HEK293T (cell line): ENCODE measurements around the gene FSD1L.

ENCODE experiments used
- CTCF ChIA-PET: fragments of 350-600 bp; formaldehyde crosslinking; extraction: SDS; loops from one replicate; lab custom pipeline; 2021; ENCODE audit warnings: antibody characterized with exemption, inconsistent platforms; lab: Yijun Ruan, JAX
- POLR2A ChIA-PET: fragments of 350-600 bp; formaldehyde crosslinking; extraction: SDS; loops from one replicate; lab custom pipeline; 2020; ENCODE audit warnings: antibody characterized with exemption, inconsistent platforms; lab: Yijun Ruan, JAX
- DNase-seq: peaks from one replicate; pipeline ENCODE4 v3.0.0; 2012; ENCODE audit warnings: mixed read lengths; ENCODE audit errors: extremely low spot score
- ARNT ChIP-seq: fragments of 450-650 bp; IDR thresholded peaks from 2 replicates; pipeline ENCODE4 v1.6.1; 2017; ENCODE audit warnings: mild to moderate bottlenecking
- BHLHE40 ChIP-seq: fragments of 450-650 bp; IDR thresholded peaks from 2 replicates; pipeline ENCODE4 v1.6.1; 2016; ENCODE audit warnings: mild to moderate bottlenecking, moderate library complexity, borderline replicate concordance
- CTBP1 ChIP-seq: fragments of 450-650 bp; IDR thresholded peaks from 2 replicates; pipeline ENCODE4 v1.6.1; 2016; ENCODE audit warnings: borderline replicate concordance
- ELF4 ChIP-seq: fragments of 450-650 bp; IDR thresholded peaks from 2 replicates; pipeline ENCODE4 v1.6.1; 2017; ENCODE audit warnings: antibody characterized with exemption
- FOXA1 ChIP-seq: fragments of 450-650 bp; IDR thresholded peaks from 2 replicates; pipeline ENCODE4 v1.6.1; 2016; ENCODE audit warnings: mild to moderate bottlenecking
- FOXK2 ChIP-seq: fragments of 450-650 bp; IDR thresholded peaks from 2 replicates; pipeline ENCODE4 v1.6.1; 2016; ENCODE audit warnings: mild to moderate bottlenecking
- FOXM1 ChIP-seq: fragments of 450-650 bp; IDR thresholded peaks from 2 replicates; pipeline ENCODE4 v1.6.1; 2017; ENCODE audit warnings: mild to moderate bottlenecking, borderline replicate concordance
- HDGF ChIP-seq: fragments of 450-650 bp; IDR thresholded peaks from 2 replicates; pipeline ENCODE4 v1.6.1; 2017; ENCODE audit warnings: antibody characterized with exemption, borderline replicate concordance
- L3MBTL2 ChIP-seq: fragments of 450-650 bp; conservative IDR thresholded peaks from 2 replicates; pipeline ENCODE4 v1.6.1; 2016; ENCODE audit warnings: mild to moderate bottlenecking
- LEF1 ChIP-seq: fragments of 450-650 bp; IDR thresholded peaks from 2 replicates; pipeline ENCODE4 v1.6.1; 2017; ENCODE audit warnings: mild to moderate bottlenecking, borderline replicate concordance
- NFRKB ChIP-seq: fragments of 450-650 bp; IDR thresholded peaks from 2 replicates; pipeline ENCODE4 v1.6.1; 2016; ENCODE audit warnings: mild to moderate bottlenecking, moderate library complexity
- SP1 ChIP-seq: fragments of 450-650 bp; IDR thresholded peaks from 2 replicates; pipeline ENCODE4 v1.6.1; 2017
- SUZ12 ChIP-seq: fragments of 450-650 bp; IDR thresholded peaks from 2 replicates; pipeline ENCODE4 v1.6.1; 2016; ENCODE audit warnings: mild to moderate bottlenecking
- TARDBP ChIP-seq: fragments of 450-650 bp; IDR thresholded peaks from 2 replicates; pipeline ENCODE4 v1.6.1; 2016
- ZNF384 ChIP-seq: fragments of 450-650 bp; IDR thresholded peaks from 2 replicates; pipeline ENCODE4 v1.6.1; 2016
- TF ChIP-seq, protein P1 (sequence below): fragments of 450-650 bp; IDR thresholded peaks from 2 replicates; pipeline ENCODE4 v1.6.1; 2016

Gene FSD1L

DNA sequence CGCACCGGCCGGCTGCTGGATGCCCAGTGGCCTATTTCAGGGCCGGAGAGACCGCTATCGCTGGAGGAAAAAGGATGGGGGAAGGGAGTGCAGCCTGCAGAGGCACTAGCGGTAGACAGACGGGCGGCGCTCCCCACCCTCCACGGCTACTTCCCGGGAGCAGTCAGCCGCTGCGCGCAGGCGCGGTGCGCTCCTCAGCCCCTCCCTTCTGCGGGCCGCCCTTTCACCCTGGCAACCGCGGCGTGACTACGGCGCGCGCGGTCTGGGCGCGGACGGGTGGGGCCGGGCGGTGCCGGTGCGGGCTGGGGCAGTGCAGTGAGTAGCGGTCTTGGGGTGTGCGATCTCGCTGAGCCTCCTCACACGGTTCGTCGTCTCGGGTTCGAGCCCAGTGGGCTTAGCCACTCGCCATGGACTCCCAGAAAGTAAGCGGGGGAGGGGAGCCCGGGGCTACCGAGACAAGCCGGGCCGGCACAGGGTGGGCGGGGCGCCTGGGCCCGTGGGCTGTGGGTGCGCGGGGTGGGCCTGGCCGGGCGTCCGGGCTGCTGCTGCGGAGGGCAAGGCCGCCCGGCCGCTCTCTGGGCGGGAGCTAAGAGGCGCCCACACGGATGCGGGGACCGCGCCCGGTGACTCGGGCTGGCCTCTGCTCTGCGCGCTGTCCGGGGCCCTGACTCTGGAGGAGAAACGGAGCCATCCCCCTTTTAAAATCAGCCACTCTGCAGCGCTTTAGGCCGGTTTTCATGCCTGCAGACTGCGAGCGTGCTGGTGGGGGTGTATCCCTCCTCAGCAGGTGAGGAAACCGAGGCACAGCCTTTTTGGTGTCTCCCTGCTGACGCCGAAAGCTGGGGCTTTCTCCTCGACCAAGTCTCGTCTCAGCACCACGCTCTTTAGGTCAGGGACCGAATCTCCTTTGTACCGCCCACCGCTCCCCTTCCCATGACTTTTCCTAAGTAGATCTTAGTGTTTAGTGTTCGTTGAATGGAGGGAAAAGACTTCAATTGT, at the start of gene FSD1L:
FSD1L (plus strand) TSS at position 221 of the 999 bp plus-strand sequence; CDS start at position 408, 187 bp downstream.
- CTCF ChIA-PET: no interaction called here

DNA sequence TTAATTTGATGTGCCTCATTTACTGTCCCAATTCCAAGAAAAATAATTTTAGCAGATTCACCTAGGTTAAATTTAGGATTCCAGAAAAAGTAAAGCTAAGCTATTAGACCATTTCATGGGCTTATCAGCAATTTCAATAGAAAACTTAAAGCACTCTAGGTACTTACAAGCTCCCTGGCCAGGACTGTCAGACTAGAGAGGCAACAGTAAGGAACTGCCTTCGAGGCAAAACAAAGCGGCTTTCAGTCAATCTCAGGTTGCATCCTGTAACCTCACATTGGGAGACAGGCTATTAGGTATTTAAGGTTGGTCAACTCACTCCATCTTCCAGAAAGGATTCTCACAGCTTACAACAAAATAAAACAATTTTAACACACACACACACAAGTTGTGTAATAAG, 48.7 kb upstream of the FSD1L start:
- CTCF ChIA-PET: no interaction called here
- DNase-seq: no peak
- POLR2A ChIA-PET: no interaction called here
- TF ChIP-seq BHLHE40 (no peak), HDGF (no peak), FOXM1 (no peak), CTBP1 (no peak), LEF1 (no peak), FOXK2 (no peak), L3MBTL2 (no peak), NFRKB (no peak), SUZ12 (no peak), ARNT (no peak), SP1 (no peak), ZNF384 (no peak), ELF4 (no peak)

More for the DNA sequence above, at the start of gene FSD1L:
- POLR2A ChIA-PET: no interaction called here
- peak; percentile 93 for DNase-seq
- TF ChIP-seq FOXA1: no peak

DNA sequence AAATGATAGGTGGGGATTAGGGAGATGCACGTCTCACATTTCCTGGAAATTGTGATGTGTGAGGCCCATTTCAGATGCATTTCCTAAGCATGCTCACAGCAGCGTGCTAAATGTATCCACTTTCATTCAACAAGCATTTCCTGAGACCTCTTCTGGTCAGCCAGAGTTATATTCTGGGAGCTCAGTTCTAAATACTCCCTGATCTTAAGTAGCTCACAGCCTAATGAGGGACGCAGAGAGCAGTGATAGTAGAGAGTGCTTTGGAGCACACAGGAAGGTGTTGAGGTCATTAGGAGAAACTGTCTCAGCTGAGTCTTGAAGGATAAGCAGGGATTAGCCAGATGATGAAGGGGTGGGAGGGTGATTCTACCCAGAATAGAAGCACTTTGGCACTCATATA, 46.2 kb upstream of the FSD1L start:
- POLR2A ChIA-PET: no interaction called here
- DNase-seq: no peak
- TF ChIP-seq NFRKB (no peak), HDGF (no peak), CTBP1 (no peak), BHLHE40 (no peak), SP1 (no peak), FOXM1 (no peak), SUZ12 (no peak), L3MBTL2 (no peak), ZNF384 (no peak), FOXK2 (no peak), ELF4 (no peak), LEF1 (no peak), ARNT (no peak), TARDBP (no peak), FOXA1 (no peak)
- TF ChIP-seq, protein P1, sequence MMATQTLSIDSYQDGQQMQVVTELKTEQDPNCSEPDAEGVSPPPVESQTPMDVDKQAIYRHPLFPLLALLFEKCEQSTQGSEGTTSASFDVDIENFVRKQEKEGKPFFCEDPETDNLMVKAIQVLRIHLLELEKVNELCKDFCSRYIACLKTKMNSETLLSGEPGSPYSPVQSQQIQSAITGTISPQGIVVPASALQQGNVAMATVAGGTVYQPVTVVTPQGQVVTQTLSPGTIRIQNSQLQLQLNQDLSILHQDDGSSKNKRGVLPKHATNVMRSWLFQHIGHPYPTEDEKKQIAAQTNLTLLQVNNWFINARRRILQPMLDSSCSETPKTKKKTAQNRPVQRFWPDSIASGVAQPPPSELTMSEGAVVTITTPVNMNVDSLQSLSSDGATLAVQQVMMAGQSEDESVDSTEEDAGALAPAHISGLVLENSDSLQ: no peak
- CTCF ChIA-PET: no interaction called here

DNA sequence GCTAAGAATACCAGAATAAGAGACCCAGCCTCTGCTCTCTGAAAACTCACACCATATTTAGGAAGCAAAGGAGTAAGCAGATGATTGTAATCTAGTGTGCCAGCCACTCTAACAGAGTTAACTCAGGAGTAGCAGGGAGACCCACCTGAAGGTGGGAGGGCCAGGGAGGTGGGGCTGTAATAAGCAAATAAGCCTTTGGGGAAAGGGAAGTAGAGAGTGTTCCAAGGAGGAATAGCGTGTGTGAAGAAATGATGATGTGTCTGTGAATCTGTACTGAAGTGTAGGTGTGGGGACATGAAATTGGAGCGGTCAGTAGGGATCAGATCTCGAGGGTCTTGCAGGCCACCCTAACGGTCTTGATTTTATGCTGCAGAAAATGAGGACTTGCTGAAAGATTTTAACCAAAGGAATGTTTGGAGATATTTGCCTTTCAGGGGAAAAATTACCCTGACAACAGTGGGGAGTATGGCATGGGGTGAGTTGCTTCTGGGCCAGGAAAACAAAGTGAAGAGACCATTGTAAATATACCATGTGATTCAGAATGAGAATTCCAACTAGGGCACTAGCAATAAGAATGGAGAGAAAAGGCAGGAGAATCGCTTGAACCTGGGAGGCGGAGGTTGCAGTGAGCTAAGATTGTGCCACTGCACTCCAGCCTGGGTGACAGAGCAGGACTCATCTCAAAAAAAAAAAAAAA, 44.1 kb upstream of the FSD1L start:
- no peak for TF ChIP-seq SUZ12
- no peak for TF ChIP-seq NFRKB
- TF ChIP-seq, protein P1: no peak
- no peak for TF ChIP-seq L3MBTL2
- CTCF ChIA-PET: no interaction called here
- POLR2A ChIA-PET: no interaction called here
- DNase-seq: no peak

DNA sequence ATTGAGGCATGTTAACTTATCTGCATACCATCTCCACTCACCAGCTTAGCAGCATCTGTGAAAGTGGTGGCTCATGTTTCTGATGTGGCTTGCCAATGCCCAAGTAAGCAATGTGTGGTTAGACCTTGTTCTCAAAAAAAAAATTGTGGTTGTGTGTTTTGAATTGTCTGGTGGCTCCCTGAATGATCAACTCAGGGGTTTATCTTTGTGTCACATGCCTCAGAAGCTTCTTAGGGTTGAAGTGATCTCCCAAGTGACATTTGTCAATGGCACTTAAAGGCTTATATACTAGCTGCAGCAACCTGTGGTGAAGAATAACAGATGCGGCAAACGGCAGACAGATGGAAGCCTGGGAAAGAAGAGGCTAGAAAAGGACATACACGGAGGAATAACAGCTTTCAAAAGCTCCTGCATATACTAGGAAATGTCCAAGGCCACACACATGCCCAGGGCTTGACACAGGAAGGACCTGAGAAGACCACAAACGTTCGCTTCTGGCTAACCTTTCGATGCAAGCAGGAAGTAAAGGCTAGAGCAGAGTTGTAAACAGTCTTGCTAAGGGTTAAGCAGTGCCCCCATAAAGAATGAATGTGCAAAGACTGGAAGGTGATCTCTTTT, 42.2 kb upstream of the FSD1L start:
- ChIA-PET CTCF (interaction anchor here (0.7 kb wide), 1 partner anchor 17 kb away, joined by 5 read pairs; no protein-coding TSS in a partner anchor), POLR2A (no interaction called here)
- TF ChIP-seq L3MBTL2 (no peak), ELF4 (no peak), TARDBP (no peak), CTBP1 (no peak), ARNT (no peak), NFRKB (no peak), FOXM1 (no peak), FOXA1 (no peak), LEF1 (no peak)
- no peak for DNase-seq

DNA sequence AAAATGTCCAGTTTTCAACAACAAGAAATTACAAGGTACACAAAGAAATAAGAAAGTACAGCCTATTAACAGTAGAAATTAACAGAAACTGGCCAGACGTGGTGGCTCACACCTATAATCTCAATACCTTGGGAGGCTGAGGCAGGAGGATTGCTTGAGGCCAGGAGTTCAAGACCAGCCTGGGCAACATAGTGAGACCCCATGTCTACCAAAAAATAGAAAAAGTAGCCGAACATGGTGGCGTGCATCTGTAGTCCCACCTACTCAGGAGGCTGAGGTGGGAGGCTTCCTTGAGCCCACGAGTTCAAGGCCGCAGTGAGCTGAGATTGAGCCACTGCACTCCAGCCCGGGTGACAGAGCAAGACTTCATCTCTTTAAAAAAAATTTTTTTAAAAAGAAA, 41.5 kb upstream of the FSD1L start:
- TF ChIP-seq LEF1: no peak
- TF ChIP-seq FOXK2: no peak
- TF ChIP-seq NFRKB: no peak
- TF ChIP-seq HDGF: no peak
- TF ChIP-seq L3MBTL2: no peak
- no peak for TF ChIP-seq FOXM1
- ChIA-PET CTCF (no interaction called here), POLR2A (no interaction called here)
- no peak for DNase-seq
